Calu3 (cell line): ENCODE results near the gene CNIH2. TPM values are rescaled to one million over a fixed set of nuclear protein-coding genes. Genes with fewer than 3 reads are reported as not detected.

ENCODE experiments used
- BruUV-seq: library from RNA; stranded (reverse); fragments of 400-500 nt; replicated peaks from 2 replicates; lab custom pipeline; 2021; lab: Mats Ljungman, UMichigan
- CTCF ChIA-PET: fragments of 300-600 bp; sonication (Branson Sonifier 250); formaldehyde crosslinking; loops from one replicate; lab custom pipeline; 2022; ENCODE audit warnings: antibody characterized with exemption; lab: Charles Lee
- DNase-seq: peaks from one replicate; pipeline ENCODE4 v3.0.0; 2022
- H3K27ac Mint-ChIP-seq: one replicate; pipeline ENCODE4 v1.8.0; 2022; ENCODE audit warnings: mixed read lengths; ENCODE audit not compliant: unreplicated experiment
- H3K27me3 Mint-ChIP-seq: one replicate; pipeline ENCODE4 v1.8.0; 2022; ENCODE audit warnings: mixed read lengths; ENCODE audit not compliant: unreplicated experiment
- H3K36me3 Mint-ChIP-seq: one replicate; pipeline ENCODE4 v1.8.0; 2022; ENCODE audit warnings: mild to moderate bottlenecking, moderate library complexity, mixed read lengths; ENCODE audit not compliant: insufficient read depth, unreplicated experiment
- H3K4me1 Mint-ChIP-seq: one replicate; pipeline ENCODE4 v1.8.0; 2022; ENCODE audit warnings: mild to moderate bottlenecking, low read depth, mixed read lengths; ENCODE audit not compliant: unreplicated experiment
- H3K4me3 Mint-ChIP-seq: one replicate; pipeline ENCODE4 v1.8.0; 2022; ENCODE audit warnings: mild to moderate bottlenecking, low read depth, moderate library complexity, mixed read lengths; ENCODE audit not compliant: unreplicated experiment
- H3K9me3 Mint-ChIP-seq: one replicate; pipeline ENCODE4 v1.8.0; 2022; ENCODE audit warnings: low read depth, mixed read lengths; ENCODE audit not compliant: unreplicated experiment
- CTCF ChIP-seq: fragments of 200-600 bp; IDR thresholded peaks from one replicate; pipeline ENCODE4 v1.8.0; 2022; ENCODE audit warnings: antibody characterized with exemption; ENCODE audit not compliant: unreplicated experiment
- intact Hi-C: fragments of 100-400 bp; cut with micrococcal nuclease; formaldehyde crosslinking; loops from one replicate; pipeline ENCODE4 v1.10.0; 2022; ENCODE audit not compliant: unreplicated experiment
- total RNA-seq: library from RNA; stranded (reverse); gene quantifications from 2 replicates; pipeline ENCODE4 v1.2.3, GENCODE V29; 2022

CNIH2 gene
- total RNA-seq, 1 experiment from 2014 or later = 2.9 TPM

DNA sequence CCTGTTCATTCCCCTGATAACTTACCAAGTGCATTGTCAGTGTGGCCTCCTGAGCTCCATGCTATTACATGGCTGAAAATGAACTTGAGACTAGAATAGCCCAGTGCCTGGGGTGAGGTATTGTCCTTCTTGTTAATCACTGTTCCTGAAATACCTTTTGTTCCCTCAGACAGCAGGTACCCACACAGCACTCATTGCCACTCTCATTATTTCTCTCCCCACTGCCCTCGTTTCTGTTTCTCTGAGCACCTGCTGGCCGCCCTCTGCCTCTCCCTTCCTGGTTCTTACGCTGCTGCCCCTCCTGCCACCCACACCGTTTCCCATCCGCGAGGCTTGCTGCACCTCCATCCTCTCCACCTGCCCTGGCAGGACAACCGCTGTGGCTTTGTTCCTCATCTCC lies 46.4 kb upstream of the CNIH2 start:
- Mint-ChIP-seq H3K9me3 (no peaks in the 10 kb centered on the region), H3K27me3 (no peaks in the 10 kb centered on the region), H3K36me3 (peaks cover 18% of the 10 kb centered on the region), H3K27ac (no peak overlapping the region), H3K4me1 (no peaks in the 10 kb centered on the region), H3K4me3 (no peak overlapping the region)
- DNase-seq = no peak
- CTCF ChIA-PET = no interaction called here
- no TSS peak for BruUV-seq
- intact Hi-C loops = no loop called here
- TF ChIP-seq CTCF = no peak

DNA sequence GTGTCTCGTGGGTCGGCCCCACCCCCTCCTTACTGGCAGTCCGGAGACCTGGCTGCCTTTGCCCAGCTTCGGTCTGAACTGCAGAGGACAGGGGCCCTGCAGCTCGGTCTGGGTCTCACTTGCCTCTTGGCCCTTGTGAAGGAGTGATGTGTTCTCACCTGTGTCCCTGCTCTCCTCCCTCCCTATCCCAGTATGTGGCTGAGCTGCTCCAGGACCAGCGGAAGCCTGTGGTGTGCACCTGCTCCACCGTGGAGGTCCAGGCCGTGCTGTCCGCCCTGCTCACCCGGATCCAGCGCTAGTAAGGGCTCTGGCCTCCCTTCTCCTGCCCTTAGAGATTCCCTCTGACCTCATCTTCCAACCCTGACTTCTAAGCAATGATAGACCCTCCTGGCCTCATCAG lies 45.2 kb upstream of the CNIH2 start:
- Mint-ChIP-seq H3K27ac (no peak overlapping the region), H3K27me3 (no peaks in the 10 kb centered on the region), H3K9me3 (no peaks in the 10 kb centered on the region), H3K36me3 (peaks cover 18% of the 10 kb centered on the region), H3K4me1 (no peaks in the 10 kb centered on the region), H3K4me3 (no peak overlapping the region)
- CTCF ChIA-PET = no interaction called here
- DNase-seq = no peak
- no peak for TF ChIP-seq CTCF
- no TSS peak for BruUV-seq
- intact Hi-C loops = no loop called here

DNA sequence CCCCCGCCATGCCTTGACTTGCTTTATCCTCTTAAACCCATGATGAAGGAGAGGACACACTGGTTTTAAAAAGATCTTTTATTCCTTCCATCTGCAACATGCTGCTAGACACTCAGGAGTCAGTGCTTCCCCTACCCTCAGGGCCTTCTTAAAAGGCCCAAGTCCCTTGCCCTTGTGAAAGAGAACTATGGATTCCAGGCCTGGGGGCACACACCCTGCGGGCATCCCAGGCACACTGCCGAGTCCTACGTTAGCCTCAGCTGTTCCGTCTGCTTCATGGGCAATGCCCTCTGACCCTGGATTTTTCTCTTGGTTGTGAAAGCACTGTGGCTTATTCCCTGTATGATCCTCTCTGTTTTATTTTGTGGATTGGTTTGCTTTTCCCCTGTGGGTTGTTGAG lies 44.7 kb upstream of the CNIH2 start:
- intact Hi-C loops = no loop called here
- Mint-ChIP-seq H3K4me3 (no peak overlapping the region), H3K27ac (no peak overlapping the region), H3K36me3 (peaks cover 17% of the 10 kb centered on the region), H3K4me1 (no peaks in the 10 kb centered on the region), H3K27me3 (no peaks in the 10 kb centered on the region), H3K9me3 (no peaks in the 10 kb centered on the region)
- DNase-seq = no peak
- no peak for TF ChIP-seq CTCF
- CTCF ChIA-PET = no interaction called here
- no TSS peak for BruUV-seq

DNA sequence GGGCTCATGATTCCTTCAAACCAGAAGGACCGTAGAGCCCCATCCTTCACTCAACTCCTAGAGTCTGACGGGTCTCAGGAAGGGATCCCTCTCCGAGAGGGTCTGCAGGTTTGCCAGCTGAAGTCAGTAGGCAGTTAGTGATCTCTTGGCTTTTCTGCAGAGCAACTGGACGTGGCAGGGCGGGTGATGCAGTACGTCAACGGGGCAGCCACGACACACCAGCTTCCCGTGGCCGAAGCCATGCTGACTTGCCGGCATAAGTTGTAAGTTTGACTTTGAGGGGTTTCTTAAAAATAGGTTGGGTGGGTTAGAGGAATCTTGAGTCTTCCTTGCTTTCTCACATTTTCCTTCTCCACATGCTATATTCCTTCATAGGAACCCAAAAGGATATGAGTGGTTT lies 42.8 kb upstream of the CNIH2 start:
- H3K27me3 Mint-ChIP-seq = no peaks in the 10 kb centered on the region
- DNase-seq = no peak
- no peaks in the 10 kb centered on the region for H3K4me1 Mint-ChIP-seq
- CTCF ChIA-PET = no interaction called here
- no peak for TF ChIP-seq CTCF
- H3K9me3 Mint-ChIP-seq = no peaks in the 10 kb centered on the region
- no peak overlapping the region for H3K4me3 Mint-ChIP-seq
- BruUV-seq = no TSS peak
- peaks cover 14% of the 10 kb centered on the region for H3K36me3 Mint-ChIP-seq
- intact Hi-C loops = no loop called here
- H3K27ac Mint-ChIP-seq = no peak overlapping the region

GRCh38 chr11:66237867-66238266 lies 40.1 kb upstream of the CNIH2 start:
- no peak for TF ChIP-seq CTCF
- BruUV-seq = no TSS peak
- Mint-ChIP-seq H3K36me3 (peaks cover 10% of the 10 kb centered on the region), H3K4me1 (no peaks in the 10 kb centered on the region), H3K4me3 (no peak overlapping the region), H3K27ac (no peak overlapping the region), H3K9me3 (no peaks in the 10 kb centered on the region), H3K27me3 (no peaks in the 10 kb centered on the region)
- CTCF ChIA-PET = no interaction called here
- intact Hi-C loops = no loop called here
- no peak for DNase-seq
